HG02973 (cell line): ENCODE measurements around the gene CDA.
A peak's percentile ranks its signal among the peaks of the same experiment; 100 is the strongest.

Experiments used
- ATAC-seq: cut with Tn5 transposase; IDR thresholded peaks from one replicate; pipeline ENCODE4 v1.9.1; 2021; ENCODE audit warnings: moderate library complexity; ENCODE audit not compliant: unreplicated experiment

CDA gene

DNA sequence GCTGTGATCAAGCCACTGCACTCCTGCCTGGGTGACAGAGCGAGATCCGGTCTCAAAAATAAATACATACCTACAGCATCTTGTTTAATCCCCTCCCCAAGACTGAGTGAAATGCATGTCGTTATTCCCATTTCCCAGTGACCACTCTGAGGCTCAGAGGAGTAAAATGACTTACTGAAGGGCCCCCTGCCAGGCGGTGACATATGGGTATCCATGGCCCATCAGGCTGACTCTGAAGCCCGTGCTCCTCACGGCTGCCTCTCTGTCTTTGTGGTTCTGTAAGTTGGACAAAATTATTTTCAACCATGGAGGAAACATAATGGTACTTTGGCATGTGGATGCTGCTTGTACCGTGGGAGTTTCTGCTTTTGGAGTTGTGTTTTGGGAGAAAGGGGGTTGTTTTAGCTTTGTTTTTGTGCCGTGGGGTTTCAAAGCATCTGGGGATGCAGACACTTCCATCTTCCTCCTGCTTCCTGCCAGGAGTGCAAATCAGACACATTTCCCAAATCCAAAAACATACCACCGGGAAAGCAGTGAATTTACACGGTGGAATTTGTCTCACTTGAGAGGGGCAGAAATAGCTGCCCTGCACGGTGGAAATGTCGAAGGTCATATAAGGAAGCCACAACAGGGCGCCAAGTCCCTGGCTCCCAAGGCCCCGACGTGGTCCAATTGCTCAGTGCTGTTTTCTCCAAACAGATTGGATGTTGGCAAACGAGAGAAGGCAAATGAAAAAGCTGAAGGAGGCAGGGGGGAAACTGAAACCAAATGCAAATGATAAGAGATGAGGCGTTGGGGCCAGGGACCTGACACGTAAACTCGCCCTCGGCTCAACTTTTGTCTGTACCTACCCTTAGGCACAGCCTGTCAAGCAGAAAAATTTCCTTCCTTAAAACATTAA is 27.3 kb downstream of the CDA start:
- ATAC-seq = no peak

GRCh38 chr1:20616847-20617487 is 28.1 kb downstream of the CDA start:
- no peak for ATAC-seq

DNA sequence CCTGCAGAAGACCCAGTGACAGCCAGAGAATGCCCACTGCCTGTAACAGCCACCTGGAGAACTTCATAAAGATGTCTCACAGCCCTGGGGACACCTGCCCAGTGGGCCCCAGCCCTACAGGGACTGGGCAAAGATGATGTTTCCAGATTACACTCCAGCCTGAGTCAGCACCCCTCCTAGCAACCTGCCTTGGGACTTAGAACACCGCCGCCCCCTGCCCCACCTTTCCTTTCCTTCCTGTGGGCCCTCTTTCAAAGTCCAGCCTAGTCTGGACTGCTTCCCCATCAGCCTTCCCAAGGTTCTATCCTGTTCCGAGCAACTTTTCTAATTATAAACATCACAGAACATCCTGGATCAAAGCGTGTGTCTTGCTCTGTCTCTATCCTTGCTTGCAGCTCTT is 29.7 kb downstream of the CDA start:
- ATAC-seq = no peak

- no peak for ATAC-seq
Measured at GRCh38 chr1:20619999-20620398, 31.1 kb downstream of the CDA start.

- ATAC-seq = no peak
Measured at GRCh38 chr1:20621012-20621411, 32.1 kb downstream of the CDA start.

- ATAC-seq = no peak
Measured at GRCh38 chr1:20624709-20625108, 35.8 kb downstream of the CDA start.

DNA sequence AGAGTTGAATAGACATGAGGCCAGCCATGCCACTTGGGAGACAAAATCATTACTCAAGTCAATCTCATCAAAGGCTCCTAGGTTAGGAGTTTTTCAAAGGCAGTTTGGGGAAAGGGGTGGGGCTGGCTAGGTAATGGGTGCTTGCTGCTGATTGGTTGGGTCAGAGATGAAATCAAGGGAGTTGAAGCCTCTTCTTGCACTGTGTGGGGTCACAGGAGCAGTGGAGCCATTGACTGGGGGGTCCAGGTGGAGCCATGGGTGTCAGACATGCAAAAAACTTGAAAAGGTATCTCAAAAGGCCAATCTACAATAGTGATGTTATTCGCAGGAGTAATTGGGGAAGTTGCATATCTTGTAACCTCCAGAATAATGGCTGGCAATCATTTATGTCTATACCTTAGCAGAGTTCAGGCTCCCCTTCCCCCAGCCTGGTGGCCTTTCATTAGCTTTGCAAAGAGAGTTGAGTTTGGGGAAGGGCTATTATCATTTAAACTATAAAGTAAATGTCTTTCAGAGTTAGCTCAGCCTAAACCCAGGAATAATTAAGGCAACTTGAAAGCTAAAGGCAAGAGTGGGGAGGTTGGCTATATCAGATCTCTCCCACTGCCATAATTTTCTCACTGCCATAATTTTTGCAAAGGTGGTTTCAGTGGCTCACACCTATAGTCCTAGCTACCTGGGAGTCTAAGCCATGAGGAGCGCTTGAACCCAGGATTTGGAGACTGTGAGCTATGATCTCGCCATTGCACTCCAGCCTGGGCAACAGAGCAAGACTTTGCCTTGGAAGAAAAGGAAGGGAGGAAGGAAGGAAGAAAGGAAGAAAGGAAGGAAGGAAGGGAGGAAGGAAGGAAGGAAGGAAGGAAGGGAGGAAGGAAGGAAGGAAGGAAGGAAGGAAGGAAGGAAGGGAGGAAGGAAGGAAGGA is 36.5 kb downstream of the CDA start:
- ATAC-seq = no peak

- ATAC-seq = no peak
Measured at GRCh38 chr1:20626098-20626427, 37.2 kb downstream of the CDA start.

DNA sequence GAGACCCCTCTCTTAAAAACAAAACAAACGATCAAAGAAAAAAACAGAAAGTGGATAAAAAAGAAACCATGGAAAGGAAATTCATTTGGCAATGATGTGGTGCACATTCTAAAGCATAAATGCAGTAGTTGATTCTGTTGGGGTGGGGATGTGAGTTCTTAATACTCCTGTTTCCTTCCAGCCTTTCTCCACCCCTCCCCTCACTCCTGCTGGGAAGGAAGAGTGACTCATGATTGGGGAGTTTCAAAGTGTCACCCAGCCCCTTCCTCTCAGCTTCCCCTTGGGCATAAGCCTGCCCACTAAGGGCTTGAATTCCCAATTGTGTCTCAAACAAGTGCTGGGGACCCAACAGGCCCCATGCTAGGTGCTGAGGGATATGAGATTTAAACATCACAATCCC is 37.6 kb downstream of the CDA start:
- ATAC-seq = no peak

GRCh38 chr1:20630729-20631128 is 41.8 kb downstream of the CDA start:
- ATAC-seq = no peak

DNA sequence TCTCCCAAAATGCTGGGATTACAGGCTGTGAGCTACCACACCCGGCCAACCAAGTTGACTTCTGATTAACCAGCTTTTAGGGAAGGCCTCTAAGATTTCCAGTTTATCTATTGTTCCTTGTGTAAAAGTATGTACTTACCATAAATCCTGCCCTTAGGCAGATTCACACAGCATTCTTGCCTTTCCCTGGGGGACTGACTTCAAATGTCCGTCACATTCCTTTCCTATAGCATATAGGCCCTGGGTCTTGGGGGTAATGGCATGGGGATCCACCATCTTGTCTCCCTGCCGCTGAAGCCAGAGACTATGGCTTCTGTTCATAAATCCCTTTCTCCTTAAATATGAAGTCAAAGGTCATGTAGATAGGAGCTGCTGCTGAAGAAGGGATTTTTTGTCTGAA is 43.5 kb downstream of the CDA start:
- no peak for ATAC-seq

GRCh38 chr1:20633190-20634064 is 44.5 kb downstream of the CDA start, which contains the start of gene PINK1:
Gene PINK1 (plus strand): TSS chr1:20633458. CDS start chr1:20633549, 91 bp downstream.
- ATAC-seq = peak; percentile 57

DNA sequence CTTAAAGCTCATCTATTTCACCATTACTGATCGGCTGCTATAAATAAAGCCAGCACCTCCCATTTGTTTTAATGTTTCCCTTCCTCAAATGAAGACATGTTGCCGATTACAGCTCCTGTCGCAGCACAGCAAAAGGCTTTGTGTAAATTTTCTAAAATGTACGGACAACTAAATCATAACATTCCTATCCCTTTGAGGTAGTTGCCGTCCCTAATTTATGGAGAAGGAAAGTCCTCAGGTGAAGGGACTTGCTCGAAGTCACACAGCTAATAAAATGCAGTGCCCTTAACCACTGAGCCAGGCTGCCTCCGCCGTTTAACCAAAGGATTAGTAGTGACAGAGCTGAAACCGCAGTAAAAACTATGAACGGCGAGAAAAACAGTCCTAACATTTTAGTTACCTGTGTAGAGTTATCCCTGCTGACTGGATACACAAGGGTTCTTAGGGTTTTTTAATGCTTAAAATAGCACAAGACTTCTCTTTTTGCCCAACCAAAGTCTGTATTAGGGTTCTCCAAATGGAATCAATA is 45.2 kb downstream of the CDA start:
- no peak for ATAC-seq

DNA sequence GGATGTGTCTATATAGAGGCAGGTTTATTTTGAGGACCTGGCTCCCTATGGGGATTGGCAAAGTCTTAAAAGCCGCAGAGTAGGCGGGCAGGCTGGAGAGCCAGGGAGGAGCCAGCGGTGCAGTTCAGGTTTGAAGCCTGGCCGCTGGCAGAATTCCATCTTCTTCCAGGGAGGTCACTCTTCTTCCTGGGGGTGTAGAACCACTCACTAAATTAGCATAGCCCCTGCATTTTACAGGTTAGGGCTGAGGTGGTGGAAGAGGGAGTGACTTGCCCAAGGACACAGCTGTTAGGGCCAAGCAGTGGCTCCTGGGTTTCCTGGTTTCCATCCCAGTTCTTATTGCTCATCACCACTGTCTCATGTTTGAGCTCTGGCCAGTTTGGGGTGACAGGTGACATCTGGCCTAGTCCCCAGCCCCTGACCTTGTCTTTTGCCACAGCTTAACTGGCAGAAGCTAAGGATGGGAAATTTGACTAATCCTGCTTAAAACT is 45.7 kb downstream of the CDA start:
- no peak for ATAC-seq

GRCh38 chr1:20636785-20637347 is 48.0 kb downstream of the CDA start:
- no peak for ATAC-seq

- peak; percentile 56 for ATAC-seq
Measured at GRCh38 chr1:20640183-20640597, 51.3 kb downstream of the CDA start.

DNA sequence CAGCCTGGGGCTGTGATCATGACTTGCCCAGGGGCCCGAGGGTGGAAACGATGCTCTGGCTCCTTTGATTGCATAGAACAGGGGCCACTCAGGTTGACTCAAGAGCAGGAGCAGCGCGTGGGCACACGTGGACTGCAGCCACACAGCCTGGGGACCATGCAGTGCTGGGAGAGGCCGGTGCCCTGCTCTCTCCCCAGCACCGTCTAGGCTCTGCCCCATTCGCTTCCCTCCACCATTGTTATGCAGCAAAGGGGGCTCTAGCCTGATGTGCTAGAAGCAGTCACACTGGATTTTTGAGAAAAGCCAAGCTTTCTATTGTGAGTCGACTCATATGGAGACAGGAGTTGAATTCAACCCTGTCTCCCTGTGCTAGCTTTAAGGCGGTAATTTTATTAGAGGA is 53.1 kb downstream of the CDA start:
- no peak for ATAC-seq

DNA sequence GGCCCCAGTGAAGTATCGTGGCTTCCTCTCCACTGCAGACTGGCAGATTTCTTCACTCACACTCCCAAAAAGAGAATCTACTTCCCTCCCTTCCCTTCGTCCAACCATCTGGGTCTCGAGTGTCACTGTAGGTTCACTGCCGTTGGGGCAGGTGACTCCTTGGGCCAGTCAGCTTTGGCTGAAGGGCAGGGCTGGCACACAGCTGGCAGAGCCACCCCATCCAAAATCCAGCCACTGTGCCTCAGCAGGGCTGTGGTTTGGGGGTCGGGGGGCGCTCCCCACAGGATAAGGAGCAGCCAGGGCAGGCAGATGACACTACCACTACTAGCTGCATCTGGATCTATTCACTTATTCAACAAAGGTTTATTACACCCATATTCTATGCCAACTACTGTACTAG is 54.2 kb downstream of the CDA start:
- no peak for ATAC-seq

GRCh38 chr1:20644416-20644815 is 55.5 kb downstream of the CDA start:
- ATAC-seq = no peak

DNA sequence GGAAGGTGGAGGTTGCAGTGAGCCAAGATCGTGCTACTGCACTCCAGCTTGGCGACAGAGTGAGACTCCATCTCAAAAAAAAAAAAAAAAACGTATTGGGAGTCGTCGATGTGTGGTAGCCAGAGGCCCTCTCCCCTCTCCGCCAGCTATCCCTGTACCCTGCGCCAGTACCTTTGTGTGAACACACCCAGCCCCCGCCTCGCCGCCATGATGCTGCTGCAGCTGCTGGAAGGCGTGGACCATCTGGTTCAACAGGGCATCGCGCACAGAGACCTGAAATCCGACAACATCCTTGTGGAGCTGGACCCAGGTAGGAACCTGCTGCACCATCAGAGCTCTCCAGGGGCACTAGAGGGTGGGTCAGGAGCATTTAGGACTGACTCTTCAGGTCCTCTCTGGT is 56.5 kb downstream of the CDA start:
- no peak for ATAC-seq
